NCI-H82 (cell line): ENCODE measurements around the gene PIK3C3.
"Not testable (repeated sequence)": the region's sequence is repeated elsewhere in the genome, so short reads cannot be mapped to it uniquely, and the experiment has no call there.

Source experiments
- DNase-seq: peaks from one replicate; lab custom pipeline; 2025; lab: John Stamatoyannopoulos, UW

The PIK3C3 gene

DNA sequence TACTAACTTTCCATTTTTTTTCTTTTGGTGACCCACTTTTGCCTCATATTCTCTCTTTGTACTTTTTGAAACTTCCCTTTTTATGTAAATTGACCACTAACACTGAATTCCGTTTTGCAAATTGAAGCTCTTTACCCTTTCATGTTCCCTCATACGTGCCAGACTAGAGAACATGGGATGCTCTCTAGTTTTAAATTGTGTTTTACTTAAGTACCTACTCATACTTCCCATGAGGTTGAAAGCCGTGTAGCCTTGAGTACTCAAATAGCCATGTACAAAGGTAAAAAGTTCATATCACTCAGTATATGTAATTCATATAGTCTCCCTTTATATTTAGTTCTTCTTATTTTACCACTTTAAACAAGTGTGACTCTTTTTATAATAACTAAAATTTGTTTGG lies 119.7 kb downstream of the PIK3C3 start:
- no peak for DNase-seq

DNA sequence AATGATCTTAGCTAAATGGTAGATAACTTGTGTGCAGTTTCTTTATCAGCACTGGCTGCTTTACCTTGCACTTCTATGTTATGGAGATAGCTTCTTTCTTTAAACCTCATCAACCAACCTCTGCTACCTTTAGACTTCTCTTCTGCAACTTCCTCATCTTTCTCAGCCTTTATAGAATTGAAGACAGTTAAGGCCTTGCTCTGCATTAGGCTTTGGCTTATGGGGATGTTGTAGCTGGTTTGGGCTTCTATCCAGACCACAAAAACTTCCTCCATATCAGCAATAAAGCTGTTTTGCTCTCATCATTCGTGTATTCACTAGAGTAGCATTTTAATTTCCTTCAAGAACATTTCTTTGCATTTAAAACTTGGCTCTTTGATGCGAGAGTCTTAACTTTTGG lies 123.7 kb downstream of the PIK3C3 start:
- DNase-seq: no peak

DNA sequence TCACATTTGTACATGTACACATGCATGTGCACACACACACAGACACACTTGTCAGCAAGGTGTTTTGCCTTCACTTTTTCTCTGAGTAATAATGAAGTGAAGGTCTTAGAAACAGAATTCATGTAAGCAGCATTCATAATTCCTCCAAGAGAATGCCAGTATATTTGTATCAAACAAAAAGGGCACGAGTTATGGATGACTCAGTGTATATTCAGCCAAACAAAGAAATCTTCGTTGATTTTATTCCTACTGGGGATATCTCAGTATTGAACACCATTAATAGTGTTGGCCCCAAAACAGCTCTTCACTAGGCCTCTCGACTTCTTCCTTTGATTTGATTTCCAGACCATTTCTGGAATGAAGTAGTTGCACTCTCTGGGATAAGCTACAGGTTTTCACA lies 125.3 kb downstream of the PIK3C3 start:
- DNase-seq: no peak

DNA sequence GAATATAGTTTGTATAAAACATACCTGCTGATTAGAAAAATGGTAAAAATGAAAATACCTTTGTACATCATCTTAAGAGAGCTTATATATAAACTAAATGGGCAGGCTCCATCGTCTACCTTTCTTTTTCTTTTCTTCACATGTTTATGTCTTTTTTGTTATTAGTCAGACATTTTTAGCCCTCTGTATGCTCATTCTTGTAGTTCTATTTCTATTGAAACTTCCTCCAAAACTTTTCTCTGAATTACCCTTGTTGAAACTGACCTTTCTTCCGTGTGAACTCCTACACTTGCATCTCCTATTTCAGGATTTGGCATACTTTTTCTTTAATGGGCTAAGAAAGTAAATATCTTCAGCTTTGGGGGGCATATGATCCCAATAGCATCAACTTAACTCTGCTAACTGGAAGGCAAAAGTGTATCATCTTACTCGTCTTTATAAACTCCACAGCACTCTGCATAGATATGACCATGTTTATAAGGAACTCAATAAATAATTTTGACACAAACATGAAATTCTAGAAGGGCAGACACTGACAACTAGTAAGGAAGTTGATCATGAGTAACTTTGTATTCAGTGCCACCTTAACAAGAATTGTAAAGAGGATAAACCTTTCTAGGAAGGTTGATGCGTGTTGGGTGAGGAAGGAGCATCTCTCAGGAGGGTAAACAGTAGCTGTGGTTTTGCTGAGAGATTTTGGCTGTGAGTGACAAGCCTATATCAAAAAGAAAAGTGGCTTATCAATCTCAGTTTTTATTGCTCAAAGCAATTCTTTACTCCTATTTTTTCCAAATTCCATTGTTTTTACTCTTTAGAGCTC lies 127.6 kb downstream of the PIK3C3 start:
- no peak for DNase-seq

DNA sequence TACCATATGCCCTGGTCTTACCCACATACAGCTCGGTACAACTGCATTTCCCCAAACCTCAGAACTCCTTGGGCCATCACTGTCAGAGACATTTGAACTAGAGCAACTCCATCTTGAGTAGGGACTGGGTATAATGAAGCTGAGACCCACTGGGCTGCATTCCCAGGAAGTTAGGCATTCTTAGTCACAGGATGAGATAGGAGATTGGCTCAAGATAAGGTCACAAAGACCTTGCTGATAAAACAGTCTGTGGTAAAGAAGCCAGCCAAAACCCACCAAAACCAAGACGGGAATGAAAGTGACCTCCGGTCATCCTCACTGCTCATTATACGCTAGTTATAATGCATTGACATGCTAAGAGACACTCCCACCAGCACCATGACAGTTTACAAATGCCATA lies 131.3 kb downstream of the PIK3C3 start:
- no peak for DNase-seq

DNA sequence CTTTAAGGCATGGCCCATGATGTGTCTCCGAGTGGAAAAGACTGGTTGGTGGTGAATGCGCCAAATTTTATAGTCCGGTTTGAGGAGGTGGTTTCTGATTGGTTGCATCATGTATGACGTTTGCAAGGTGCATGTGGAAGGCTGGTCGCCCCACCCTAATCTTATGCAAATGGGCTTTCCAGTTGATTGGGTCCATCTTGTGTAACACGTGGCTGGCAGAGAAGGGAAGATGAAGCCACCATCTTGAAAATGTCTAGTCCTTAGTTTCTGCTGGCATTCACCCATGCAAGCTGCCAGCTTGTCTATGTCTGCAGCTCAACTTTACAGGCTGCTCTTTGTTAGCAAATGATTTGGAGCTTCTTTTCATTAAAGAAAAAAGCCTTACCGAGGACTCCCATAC lies 132.2 kb downstream of the PIK3C3 start:
- DNase-seq: no peak

DNA sequence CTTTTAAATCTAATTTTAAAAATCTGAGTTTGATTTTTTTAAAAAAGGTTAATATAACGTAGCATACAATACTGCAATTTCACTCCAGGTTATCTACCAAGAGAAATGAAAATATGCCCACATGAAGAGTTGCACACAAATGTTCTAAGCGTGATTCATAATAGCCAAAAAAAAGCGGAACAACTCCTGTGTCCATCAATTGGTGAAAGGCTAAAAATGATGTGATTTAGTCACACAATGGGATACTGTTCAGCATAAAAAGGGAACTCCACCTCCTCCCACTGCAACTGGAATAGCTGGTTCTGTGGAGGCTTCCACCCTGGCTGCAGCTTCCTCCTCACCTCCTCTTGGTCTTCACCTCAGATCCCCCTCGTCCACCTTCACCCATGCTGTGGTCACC lies 132.8 kb downstream of the PIK3C3 start:
- no peak for DNase-seq

DNA sequence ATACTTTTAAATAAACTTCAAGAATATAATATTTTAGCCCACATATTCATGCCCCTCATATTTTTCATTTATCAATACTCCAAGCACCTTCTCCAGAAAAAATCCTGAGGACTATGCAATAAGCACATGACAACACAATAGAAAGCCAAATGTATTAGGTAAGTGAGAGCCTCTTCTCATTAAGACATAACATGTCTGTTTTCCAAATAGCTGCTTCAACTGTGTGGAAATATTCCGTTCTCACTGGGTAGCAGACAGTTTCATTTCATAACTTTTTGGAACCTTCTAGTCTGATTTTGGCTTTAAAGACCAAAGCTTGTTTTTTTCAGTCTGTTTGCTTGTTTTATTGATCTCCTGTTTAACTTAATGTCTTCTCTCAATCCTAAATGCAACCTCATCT lies 137.8 kb downstream of the PIK3C3 start:
- no peak for DNase-seq

DNA sequence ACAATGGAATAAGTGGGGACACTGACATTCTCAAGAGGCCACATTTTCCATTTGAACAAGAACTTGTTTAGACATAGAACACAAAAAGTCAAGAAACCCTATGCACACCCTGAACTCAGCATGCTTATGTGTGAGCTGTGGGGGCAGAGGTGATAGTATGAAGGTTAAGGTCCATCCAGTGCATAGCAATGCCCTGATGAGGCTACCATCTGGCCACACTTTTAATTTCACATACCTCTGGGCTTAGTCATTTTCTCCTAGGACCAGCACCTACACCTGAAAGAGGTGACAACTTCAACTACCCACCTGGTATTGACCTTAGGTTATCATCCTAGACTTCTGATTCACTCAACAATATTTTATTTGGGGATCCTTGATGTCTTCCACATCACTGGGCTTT lies 139.8 kb downstream of the PIK3C3 start:
- DNase-seq: no peak

DNA sequence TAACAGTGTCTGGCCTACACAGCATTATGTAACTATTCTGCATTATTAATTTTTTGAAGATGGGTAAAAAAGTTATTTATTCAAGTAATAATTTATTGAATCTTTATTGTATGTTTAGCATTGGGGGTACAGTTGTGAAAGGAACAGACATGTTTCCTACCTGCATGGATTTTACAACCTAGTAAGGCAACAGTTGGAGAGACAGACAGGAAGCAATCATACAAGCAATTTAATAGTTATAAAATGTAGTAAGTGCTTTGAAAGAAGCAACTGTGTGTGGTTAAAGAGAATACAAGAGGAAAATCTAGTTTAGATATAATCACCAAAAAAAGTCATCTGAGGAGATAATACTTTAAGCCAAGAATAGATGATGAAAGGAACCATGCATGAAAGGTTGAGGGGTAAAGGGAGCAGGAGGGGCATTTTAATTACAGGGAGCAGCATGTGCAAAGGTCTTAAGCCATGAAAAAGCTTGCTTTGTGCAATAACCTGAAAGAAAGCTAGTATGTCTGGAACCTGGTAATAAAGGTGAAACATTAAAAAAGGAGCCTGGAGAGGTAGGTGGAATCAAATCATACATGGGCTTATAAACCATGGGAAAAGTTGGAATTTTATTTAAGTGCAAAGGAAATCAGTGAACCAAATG lies 140.8 kb downstream of the PIK3C3 start:
- DNase-seq: no peak

DNA sequence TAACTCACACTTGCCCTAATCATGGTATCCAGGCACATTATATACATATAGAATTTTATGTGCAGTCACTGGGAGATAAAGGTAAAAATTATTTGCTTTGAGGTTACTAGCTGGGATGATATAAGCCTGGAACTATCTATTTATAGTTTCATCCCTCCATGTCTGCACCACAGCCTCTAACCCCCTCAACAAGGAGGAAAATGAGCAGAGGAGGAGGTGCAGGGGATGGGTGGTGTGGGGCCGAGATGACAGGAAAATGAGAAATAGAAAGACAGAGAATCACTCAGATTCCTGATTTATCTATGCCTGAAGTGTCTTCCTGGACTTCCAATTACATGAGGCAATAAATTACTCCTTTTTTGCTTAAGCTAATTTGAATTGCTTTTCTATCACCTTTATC lies 145.2 kb downstream of the PIK3C3 start:
- no peak for DNase-seq

DNA sequence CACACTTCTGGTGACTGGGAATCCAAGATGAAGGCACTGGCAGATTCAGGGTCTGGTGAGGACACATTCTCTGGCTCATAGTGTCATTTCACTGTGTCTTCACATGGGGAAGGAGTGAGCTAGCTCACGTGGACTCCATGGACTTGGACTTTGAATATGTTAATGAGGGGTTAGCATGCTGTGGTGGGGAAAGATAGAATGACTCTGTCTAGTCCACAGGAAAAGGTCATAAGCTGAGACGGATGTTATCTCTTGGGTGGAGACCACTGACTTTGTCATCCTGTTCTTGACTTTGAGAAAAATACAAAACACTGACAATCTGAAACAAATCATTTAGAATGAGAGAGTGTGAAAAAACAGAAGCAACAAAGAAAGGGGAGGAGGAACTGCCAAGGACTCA lies 145.9 kb downstream of the PIK3C3 start:
- no peak for DNase-seq

DNA sequence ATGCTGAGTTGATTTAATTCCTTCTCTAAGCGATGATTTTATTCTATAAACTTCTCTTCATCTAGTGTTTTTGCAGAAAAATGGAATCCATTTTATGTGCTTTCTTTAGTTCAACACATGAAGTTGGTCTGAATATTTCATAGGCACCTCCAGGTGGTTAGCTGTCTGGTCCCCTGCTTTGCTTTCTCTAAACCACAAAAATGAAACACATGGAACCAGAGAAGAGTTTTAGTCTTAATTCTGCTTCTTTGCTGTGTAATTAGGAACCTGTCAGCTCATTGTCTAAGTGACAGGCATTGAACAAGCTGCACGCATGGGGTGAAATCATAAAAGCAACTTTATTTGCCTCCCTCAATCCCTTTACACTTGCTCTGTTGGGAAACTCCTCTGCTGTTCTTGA lies 150.4 kb downstream of the PIK3C3 start:
- no peak for DNase-seq

DNA sequence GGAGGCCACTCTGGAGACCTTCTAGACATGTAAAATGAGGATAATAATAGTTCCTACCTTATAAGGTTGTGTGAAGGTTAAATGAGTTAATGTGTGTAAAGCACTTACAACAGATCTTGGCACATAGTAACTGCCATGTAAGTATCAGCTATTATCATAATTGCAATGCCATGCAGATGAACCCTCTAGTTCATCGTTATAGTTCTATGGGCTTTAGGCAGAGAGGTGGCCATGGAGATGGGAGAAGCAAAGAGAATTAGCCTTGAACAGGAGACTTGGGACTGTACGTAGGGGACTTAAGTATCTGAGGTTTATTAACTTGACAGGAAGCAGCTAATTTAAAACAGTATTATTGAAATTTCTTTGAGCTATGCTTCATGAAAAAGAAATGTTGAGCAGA lies 151.8 kb downstream of the PIK3C3 start:
- DNase-seq: no peak

DNA sequence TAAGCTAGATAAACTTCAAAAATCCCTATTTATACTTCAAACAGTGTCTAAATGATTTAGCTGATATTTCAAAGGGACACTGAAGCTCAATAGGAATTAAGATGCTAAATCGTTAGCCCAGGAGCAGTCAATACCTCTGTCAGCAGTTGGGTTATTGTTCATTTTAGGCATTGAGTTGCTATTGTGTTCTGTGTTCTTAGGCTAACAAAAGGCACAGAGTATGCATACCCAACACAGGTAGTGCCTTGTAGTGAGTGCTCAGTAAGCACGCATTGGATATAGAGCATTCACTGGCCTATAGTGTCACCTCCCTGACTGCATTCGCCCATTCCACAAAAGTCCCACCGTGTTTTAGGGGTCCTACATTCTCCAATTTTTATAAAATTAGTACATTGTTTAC lies 152.3 kb downstream of the PIK3C3 start:
- no peak for DNase-seq

DNA sequence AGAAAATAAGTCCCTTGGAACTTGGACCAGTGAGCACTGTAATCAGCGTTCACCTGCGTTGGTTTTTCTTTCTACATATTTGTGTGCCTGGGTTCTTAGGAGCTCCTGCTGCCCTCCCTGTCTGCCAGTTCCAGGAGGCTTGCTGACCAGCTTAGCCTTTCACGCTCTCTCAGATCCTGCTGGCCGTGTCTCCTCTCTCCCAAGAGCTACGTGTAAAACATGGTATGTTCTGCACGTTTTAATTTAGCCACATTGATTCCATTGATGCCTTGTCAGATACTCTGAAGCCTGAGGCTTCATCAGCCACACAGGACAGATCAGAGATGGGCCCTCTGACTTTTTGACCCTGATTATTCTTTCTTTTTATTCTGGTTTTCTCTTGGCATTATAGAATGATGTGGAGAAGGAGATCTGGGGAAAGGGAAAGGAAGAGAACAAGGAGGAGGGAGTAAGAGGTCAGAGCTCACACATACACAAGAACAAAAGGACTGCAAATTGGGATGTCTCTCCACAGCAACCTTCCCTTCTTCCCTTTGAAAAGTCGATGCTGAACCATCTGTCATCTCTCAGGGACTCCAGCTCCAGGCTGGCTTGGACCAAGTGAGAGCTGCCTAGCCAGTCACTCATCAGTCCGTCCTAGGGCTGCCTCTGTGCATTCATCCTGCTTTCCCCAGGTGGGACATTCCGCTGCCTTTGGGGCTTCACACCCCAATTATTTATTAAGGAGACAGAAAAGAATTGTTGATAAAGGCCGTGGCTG lies 152.8 kb downstream of the PIK3C3 start:
- DNase-seq: peak; percentile 11

DNA sequence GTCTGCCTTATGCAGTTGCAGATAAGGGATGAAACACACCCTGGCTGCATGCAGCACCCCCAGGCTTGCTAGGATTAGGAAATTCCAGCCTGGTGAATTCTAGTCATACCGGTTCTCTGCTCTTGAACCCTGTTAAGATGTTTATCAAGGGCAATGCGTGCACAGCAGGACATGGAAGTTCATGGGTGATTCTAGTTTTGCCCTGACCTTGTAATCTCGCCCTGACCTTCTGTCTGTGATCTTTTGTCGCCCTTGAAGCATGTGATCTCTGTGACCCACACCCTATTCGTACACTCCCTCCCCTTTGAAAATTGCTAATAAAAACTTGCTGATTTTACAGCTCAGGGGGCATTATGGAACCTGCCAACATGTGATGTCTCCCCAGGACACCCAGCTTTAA lies 157.1 kb downstream of the PIK3C3 start:
- DNase-seq: not testable (repeated sequence)

DNA sequence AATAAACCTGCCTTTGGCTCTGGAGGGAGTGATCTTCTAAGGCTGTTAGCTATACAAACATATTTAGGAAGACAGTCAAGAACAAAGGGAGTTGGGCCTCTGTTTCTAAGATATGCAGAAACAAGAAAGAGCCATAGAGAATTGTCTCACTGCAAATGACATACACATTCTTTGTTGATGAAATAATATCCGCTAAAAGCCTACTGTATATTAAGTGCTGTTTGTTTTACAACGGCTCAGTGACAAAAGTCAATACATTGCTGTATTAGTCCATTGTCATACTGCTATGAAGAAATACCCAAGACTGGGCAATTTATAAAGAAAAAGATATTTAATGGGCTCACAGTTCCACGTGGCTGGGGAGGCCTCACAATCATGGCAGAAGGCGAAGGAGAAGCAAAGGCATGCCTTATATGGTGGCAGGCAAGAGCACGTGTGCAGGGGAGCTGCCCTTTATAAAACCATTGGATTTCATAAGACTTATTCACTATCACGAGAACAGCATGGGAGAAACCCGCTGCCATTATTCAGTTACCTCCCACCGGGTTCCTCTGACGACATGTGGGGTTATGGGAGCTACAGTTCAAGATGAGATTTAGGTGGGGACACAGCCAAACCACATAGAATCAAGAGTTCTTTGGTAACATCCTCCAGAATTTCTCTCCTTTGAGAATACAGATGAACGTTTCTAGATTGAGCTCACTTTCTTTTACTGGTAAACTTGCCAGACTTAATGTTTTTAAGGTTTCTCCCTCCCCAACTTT lies 157.8 kb downstream of the PIK3C3 start:
- DNase-seq: no peak

DNA sequence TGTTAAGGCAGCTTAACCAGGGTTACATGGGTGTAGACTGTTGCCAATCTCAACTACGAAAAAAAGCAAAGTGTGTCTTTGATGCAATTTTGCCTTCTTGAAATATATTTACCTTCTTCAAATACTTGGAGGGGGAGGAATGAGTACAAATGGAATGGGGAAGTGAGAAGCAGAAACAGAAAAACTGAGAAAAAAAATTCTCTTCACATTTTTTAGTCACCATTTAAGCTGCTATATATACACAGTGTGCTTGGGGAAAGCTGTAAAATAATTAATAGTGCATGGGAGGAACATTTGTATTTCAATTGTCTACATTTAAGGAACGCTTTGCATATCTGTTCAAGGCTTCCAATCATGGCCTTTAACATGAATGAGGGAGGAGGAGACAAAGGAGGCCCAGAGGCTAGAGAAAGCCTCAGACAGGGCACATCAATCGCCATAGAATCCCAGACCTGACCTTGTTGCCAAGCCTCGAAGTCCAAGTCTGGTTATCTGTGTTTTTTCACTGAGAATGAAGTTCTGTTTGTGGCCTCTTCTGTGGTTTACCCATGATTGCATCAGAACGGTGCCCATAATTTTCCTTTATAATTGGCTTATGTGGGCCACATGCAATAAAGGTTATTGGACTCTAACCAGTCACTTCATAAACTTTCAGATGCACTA lies 158.6 kb downstream of the PIK3C3 start:
- DNase-seq: no peak

DNA sequence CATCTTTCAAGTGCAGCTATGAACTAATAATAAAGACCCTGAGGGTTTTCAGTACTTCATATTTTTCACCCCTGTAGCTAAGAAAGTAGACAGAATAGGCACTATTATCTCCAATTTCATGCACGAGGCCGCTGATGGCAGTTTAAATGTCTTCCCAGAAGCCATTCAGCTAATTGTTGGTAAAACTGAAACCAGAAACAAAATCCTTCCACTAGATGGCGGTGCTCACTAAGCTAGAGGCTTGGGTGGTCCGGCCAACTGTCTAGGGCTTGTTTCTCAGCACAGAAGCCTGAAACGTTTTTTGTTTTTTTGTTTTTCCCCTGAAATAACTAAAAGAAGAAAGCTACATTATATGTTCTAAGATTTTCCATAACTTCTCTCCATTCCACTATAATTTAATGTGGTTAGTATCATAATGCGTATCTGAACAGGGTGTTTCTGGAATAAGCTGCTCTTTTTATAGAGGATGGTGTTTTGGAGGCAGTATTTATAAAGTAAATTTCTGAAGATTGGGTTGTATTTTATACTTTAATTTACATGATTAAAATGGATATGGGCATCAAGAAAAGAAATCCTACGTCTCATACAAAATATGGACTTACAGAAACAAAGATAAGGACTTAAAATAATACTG lies 159.4 kb downstream of the PIK3C3 start:
- peak; percentile 92 for DNase-seq

DNA sequence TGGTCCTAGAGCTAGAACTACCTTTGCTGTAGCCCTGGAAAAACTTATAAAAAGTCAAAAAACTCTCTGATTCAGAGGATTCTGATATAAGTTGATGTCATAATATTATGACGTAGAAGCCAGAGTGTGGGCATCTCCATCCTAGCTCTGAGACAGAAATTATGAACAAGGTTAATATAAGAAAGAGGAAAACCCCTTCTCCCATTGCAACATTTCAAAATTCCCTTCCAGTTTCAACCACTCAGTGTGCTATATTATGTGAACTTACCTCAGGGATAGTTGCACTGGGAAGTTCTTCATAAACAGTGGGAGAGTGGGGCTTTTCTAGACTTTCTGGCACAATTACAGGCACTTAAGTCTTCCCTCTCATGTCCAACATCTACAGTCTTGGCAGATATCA lies 171.6 kb downstream of the PIK3C3 start:
- no peak for DNase-seq
